ENCODE measurements around the gene PDILT. TPM values are rescaled to one million over a fixed set of nuclear protein-coding genes. Genes with fewer than 3 reads are reported as not detected.
"Not testable (repeated sequence)": the region's sequence is repeated elsewhere in the genome, so short reads cannot be mapped to it uniquely, and the experiment has no call there.

PDILT gene
- polyA plus RNA-seq, 4 donors: 0.09 TPM; not detected in 3

DNA sequence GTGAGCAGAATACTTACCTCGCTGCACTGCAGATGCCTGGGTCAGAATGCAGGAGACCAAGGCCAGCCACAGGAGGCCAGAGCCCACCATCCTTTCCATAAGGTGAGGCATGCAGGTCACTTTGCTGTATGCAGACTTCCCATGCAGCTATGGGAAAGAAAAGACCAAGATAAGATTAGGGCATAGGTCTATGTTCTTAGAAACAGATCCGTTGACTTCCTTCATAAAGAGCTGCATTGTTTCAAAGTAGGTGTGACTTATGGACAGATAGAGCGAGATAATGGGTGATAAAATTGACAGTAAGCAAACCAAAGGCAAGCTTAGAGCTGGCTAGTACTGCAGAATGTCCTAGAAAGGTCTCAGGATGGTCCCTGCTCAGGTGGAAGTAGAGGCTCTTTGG is 78.2 kb downstream of the PDILT start:
- DNase-seq (ENCODE audit: low read depth in 4 of 4, low spot score in 3 of 4): no peak

DNA sequence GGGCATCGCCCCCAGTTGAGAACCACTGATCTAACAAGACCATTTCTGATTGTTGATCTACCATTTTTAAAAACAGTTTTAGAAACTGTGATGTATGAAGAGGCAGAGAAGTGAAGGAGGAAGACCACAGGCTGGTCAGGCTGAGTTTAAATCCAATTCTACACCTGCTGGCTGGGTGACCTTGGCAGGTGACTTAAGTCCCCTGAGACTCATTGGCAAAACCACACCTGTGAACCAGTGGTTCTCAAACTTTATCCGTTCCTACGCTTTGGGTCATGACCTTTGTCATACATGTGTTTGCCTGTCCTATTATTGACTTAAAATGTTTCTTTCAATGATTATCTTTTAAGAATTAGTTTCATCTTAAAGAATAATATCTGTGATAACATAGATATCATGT is 79.5 kb downstream of the PDILT start:
- no peak for DNase-seq (ENCODE audit: low read depth in 4 of 4, low spot score in 3 of 4)

DNA sequence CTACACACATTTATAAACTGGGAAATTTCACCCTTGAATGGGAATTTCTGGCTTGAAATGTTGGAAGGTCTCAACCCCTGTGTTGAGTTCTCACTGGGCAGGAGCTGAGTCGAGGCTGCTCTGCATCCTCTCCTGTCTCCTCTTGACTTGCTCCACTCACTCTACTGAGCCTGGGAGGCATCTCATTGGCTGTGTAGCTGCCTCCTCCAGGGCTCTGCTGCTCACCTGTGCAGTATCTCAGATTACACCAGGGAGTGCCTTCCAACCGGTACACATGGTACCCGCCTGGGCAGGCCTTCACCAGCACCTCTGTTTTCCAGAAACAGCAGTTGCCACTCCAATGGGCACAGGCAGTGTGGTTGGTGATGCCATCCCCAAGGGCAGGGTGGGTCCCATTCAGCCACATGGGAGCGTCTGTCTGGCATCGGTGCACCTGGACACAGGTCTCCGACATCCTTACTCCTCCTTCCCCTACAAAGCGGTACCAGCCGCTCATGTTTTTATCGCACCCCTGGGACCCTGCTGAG is 80.9 kb downstream of the PDILT start:
- DNase-seq (ENCODE audit: low read depth in 4 of 4, low spot score in 3 of 4): no peak

DNA sequence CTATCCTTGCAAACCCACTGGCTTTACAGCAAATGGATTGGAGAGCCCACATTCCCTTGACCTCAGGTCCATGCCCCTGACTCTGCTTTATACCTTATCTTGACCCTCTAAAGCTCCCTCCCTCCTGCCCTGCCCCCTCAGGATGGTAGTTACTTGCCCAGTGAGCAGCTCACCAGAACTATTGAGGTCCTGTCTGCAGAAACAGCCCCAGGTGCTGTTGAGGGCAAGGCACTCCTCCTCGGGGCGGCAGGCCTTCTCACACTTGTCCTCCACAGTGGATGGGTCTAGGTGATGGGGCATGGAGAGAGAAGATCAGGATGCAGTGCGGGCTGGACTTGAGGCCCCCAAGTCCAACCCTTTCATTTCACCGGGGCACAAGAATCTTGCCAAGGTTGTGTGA is 81.8 kb downstream of the PDILT start:
- DNase-seq (ENCODE audit: low read depth in 4 of 4, low spot score in 3 of 4): no peak

DNA sequence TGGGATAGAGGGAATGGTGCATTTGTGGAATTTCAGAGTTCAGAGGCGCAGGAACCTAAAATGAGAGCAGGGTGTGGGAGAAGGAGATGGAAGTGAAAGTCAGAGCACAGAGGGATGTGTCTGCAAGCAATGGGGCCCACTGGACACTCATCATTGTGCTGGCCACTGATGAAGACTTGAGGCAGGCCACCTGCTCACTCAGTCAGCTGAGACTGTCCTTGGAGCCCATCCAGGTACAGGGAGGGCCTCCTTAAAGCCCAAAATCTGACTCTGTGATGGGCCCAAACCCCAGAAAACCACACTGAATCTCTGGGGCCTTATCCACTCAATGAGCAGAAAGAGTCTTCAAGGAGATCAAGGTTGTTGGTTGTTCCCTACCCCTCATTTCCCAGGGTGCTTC is 82.9 kb downstream of the PDILT start:
- DNase-seq (ENCODE audit: low read depth in 4 of 4, low spot score in 3 of 4): no peak

DNA sequence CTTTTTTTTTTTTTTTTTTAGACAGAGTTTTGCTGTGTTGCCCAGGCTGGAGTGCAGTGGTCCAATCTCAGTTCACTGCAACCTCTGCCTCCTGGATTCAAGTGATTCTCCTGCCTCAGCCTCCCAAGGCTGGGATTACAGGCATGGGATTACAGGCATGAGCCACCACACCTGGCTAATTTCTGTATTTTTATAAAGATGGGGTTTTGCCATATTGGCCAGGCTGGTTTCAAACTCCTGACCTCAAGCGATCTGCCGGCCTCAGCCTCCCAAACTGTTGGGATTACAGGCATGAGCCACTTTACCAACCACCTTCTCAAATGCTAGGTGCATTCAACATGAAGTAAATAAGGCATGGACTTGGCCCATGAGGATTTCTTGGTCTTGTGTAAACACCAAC is 83.5 kb downstream of the PDILT start:
- DNase-seq (ENCODE audit: low read depth in 4 of 4, low spot score in 3 of 4): not testable (repeated sequence)

DNA sequence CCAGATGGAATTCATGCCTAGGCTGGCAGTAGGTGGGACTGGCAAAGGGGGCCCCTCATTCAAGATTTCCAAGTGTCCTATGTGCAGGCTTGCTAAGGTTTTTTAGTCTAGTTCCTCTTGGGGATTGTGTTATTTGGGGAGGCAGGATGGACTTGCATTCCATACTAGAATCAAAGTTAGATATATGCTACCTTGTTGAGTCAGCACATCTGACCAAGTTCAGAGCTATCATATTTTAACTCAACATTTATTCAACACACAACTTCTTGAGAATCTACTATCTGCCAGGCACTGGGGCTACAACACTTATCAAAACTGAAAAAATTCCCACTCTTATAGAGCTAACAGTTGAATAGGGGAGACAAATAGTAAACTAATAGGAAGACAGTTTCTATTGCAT is 83.9 kb downstream of the PDILT start:
- DNase-seq (ENCODE audit: low read depth in 4 of 4, low spot score in 3 of 4): no peak

DNA sequence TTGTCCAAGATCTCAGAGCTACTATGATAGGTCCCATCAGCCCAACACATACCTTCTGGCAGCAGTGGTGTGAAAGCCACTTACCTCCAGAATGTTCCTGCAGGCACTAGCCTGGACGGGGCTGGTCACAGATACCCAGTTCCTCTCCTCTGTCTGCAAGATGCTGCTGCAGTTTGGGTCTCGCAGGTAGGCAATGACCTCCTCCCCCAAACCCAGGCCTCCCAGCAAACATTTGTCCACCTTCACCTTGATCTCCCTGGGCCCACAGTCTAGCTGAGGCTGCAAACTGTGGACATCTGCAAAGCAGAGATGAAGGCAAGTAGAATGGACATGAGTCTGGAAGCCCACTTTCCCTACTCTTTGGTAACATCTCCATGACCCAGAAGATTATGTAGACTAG is 84.4 kb downstream of the PDILT start:
- no peak for DNase-seq (ENCODE audit: low read depth in 4 of 4, low spot score in 3 of 4)

DNA sequence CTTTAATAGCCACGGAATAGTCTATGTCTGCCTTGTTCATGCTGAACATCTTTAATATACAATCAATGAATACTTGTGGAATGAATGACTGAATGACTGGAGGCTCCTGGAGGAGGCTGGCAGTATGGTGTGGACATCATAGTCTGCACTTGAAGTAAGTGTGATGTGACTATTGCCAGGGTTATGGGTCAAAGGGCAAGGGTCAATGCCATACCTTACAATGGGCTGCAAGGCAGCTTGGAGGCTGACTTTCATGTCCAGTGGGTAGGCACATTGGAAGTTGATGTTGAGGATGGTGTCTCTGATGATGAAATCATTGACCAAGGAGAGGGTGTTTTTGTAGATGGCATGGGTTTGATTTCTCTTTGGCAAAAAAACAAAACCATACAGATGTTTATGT is 85.1 kb downstream of the PDILT start:
- no peak for DNase-seq (ENCODE audit: low read depth in 4 of 4, low spot score in 3 of 4)

DNA sequence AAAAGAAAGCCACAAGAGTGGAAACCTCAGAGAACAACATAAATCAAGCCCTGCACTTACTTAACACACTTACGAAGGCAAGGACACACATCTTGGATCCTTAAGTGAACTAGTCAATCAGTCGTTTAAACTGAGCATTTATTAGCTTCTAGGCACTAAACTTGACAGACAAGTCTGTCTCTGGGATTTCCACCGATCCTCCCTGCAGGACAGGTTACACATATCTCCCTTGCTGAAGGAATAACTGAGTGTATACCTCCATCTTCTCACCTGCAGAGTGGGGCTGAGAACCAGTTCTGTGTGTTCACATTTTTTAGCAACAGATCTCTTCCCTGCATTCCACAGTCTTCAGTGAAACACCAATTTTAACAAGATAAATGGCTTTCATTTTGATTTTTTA is 86.1 kb downstream of the PDILT start:
- DNase-seq (ENCODE audit: low read depth in 4 of 4, low spot score in 3 of 4): no peak

DNA sequence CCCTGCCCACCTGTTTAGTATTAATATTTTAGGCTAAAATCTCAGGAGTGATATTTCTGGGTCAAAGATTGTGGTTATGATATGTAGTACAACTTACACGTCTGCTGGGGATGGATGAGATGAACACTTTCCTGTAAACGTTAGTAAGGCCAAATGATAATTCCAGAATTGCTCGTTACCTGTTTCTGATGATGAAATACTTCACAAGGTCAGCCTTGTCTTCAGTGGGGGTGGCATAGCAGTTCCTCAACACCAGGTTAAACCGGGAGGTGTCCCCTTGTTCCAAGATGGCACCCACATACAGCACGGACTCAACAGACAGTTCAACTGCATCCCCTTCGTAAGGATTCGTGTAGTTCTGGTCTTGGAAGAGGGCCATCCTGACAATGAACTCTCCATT is 86.5 kb downstream of the PDILT start:
- DNase-seq (ENCODE audit: low read depth in 4 of 4, low spot score in 3 of 4): no peak

DNA sequence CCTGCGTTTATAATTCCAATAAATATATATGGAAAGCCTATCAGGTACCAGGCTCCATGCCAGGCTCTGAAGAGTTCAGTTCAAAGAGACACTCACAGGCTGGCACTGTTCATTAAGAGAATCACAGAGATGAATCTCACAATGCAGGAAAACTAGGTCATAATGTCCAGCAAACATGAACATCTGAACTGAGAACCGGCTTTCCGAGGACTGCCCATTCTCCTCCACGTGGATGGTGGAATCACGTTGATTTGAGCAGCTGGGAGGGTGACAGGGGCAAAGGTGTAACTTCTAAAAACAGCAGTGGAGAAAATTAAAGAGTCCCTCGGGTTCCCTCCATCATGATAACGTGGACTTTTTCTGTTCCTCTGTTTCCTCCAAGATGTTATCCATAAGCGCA is 87.4 kb downstream of the PDILT start:
- DNase-seq (ENCODE audit: low read depth in 4 of 4, low spot score in 3 of 4): no peak

DNA sequence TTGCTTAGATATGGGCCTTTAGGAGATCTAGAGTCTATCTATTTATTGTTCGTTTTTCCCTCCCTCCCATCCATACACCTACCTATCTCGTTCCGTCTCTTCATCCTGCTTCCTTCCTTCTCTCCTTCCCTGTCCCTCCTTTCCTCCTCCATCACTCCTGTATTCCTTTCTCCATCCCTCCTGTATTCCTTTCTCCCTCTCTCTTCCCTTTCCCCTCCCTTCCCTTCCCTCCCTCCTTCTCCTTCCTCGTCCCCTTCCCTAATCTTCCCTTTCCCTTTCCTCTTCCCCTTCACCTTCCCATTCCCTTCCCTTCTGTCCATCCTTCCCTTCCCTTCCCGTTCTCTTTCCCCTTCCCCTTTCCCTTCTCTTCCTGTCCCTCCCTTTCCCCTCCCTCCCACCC is 87.8 kb downstream of the PDILT start:
- DNase-seq (ENCODE audit: low read depth in 4 of 4, low spot score in 3 of 4): no peak

DNA sequence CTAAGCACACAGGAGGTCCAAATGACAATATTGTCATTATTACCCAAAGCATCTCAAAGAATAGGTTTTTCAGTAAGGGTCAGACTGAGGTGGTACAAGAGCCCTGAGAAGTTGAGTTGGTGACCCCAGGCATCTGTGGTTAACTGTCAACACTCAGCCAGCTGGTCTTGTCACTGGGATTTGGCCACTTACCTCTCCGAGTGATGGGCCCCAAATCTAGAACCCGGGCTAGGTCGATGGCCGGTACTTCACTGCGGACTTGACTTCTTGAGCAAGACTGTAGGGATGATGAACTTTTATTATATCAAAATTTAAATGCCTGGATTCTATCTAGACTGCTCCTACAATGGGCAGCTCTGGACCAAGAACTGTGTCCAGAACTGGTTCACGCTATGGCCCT is 88.8 kb downstream of the PDILT start:
- DNase-seq (ENCODE audit: low read depth in 4 of 4, low spot score in 3 of 4): no peak

DNA sequence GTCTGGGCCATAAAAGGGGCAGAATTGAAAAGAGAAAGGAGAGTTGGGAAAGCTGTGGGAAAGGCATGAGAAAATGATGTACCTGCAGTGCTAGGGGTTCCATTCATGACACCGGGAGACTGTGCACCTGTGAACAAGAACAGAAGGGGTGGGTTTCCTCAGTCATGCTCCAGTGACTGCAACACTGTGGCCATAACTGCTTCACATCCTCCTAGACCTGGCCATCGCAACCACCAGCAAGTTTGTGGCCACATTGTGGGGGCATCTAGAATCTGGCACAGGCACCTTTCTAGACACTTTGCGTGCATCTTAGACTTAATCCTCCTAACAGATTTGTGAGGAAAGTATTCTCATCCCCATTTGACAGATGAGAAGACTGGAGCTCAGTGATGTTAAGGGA is 90.0 kb downstream of the PDILT start:
- DNase-seq (ENCODE audit: low read depth in 4 of 4, low spot score in 3 of 4): no peak

DNA sequence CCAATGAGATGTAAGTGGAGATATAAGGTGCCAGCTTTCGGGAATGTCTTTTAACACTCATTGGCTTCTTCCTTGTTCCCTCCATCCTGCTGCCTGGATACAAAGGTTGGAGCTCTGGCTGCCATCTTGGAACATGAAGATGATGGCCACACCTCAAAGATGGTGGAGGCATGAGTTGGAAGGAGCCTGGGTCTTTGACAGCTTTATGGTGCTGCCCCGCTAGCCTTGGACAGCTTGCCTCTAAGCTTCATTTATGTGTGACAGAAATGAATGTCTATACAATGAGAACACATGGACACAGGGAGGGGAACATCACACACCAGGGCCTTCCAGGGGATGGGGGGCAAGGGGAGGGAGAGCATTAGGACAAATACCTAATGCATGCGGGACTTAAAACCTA is 90.8 kb downstream of the PDILT start:
- DNase-seq (ENCODE audit: low read depth in 4 of 4, low spot score in 3 of 4): no peak

DNA sequence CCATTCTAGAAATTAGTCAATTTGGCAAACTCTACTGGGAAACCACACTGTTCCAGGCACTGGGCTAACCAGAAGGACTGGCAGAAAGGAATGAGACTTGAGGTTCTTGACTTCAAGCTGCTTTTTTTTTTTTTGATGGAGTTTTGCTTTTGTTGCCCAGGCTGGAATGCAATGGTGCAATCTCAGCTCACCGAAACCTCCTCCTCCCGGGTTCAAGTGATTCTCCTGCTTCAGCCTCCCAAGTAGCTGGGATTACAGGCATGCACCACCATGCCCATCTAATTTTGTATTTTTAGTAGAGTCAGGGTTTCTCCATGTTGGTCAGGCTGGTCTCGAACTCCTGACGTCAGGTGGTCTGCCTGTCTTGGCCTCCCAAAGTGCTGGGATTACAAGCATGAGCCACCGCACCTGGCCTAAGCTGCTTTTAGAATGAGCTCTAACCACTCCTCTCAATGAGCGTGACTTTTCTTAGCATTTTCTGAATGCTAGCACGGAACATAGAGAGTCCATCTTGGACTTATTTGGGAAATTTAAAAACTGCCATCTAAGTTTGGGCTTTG is 91.9 kb downstream of the PDILT start:
- DNase-seq (ENCODE audit: low read depth in 4 of 4, low spot score in 3 of 4): not testable (repeated sequence)

DNA sequence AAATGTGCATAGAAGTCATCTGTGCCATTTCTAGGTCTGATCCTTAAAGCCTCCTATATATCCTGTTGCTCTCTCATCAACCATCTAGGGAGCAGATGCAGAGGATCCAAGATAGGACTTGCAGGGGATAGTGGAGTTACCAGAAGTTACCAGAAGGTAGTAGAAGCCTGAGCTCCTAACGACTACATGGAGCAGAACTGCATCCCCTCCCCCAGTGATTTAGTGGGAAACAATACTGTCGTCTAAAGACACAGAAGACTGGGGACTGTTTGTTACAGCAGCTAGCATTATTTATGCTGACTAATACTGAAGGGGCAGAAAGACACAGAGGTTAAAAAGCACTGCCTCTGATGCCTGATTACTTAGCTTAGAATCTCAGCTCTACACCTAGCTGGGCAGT is 93.0 kb downstream of the PDILT start:
- no peak for DNase-seq (ENCODE audit: low read depth in 4 of 4, low spot score in 3 of 4)

DNA sequence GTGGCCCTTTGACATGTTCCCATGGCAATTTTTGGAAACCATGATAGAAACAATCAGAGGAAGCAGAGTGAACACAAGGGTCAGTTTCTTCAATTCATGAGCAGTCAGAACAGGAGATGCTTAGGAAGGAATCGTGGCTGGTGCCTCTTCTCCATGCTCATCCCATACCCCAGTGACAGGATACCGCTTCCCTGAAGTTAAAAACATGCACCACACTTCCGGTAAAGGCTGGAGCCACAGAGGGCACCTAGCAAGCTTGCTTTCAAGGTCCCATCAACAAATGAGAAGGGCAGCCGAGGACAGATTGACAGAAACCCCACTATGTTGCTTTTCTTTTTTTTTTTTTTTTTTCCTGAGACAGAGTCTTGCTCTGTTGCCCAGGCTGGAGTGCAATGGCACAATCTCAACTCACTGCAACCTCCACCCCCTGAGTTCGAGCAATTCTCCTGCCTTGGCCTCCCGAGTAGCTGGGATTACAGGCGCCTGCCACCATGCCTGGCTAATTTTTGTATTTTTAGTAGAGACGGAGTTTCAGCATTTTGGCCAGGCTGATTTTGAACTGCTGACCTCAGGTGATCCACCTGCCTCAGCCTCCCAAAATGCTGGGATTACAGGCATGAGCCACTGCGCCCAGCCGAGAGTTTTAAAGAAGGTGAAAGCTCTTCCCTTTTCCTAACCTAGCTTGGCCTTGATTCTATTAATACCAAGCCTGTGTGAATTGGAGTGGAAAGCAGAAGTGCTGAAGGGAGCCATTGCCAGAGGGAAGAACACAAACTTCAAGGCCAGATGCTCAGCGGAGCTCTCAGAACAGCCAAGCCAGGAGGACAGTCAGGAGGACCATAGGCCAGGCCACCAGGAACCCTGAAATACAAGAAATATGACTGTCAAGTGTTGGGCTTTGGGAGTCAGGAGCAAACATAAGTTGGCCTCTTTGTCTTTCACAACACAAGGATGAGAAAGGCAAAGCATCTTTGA is 93.8 kb downstream of the PDILT start:
- no peak for DNase-seq (ENCODE audit: low read depth in 4 of 4, low spot score in 3 of 4)

DNA sequence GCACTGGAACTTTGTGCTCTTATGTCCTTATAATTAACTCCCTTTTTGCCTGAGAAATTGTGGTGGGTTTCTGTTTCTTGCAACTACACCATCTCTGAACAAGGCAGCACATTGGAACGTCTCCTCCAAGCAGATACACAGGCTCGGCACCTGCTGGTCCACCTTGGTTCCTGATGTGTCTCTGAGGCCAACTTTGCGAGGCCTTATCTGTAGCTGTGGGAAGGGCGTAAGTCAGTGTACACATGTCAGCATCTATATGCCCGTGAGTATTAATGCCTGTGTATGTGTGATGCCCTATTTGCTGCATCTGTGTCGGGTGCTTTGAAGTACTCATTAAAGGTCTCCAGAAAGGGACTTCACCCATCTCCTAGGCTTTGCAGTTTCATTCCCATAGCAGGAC is 94.8 kb downstream of the PDILT start:
- DNase-seq (ENCODE audit: low read depth in 4 of 4, low spot score in 3 of 4): no peak
